ENCODE results near the gene CMTM8.

The CMTM8 gene

GRCh38 chr3:32203854-32204253 is 34.6 kb upstream of the CMTM8 start:
- TF ChIP-seq POLR2A (IDR thresholded peaks at IDR 0.05; ENCODE audit: extremely low read depth, insufficient read length) (no peak), CTCF (IDR thresholded peaks at IDR 0.05; ENCODE audit: low read depth, low read length) (no peak), MAX (IDR thresholded peaks at IDR 0.05; ENCODE audit: low read depth, low read length) (no peak), MYC (IDR thresholded peaks at IDR 0.05; ENCODE audit: low read depth, low read length) (no peak)
- DNase-seq (ENCODE audit: low read depth) = no peak
- H3K4me3 ChIP-seq (ENCODE audit: low read depth, low read length) = no peak overlapping the region

- peak; percentile 32; the same call in 1 of the 2 replicates for TF ChIP-seq MAX (IDR thresholded peaks at IDR 0.05; ENCODE audit: low read depth, low read length)
- TF ChIP-seq CTCF (IDR thresholded peaks at IDR 0.05; ENCODE audit: low read depth, low read length) = no peak
- DNase-seq (ENCODE audit: low read depth) = peak; percentile 13
- H3K4me3 ChIP-seq (ENCODE audit: low read depth, low read length) = no peak overlapping the region
Observed at GRCh38 chr3:32208447-32208846, 30.0 kb upstream of the CMTM8 start.

- no peak overlapping the region for H3K4me3 ChIP-seq (ENCODE audit: low read depth, low read length)
- DNase-seq (ENCODE audit: low read depth) = no peak
- TF ChIP-seq MAX (IDR thresholded peaks at IDR 0.05; ENCODE audit: low read depth, low read length) = no peak
- no peak for TF ChIP-seq POLR2A (IDR thresholded peaks at IDR 0.05; ENCODE audit: extremely low read depth, insufficient read length)
- no peak for TF ChIP-seq MYC (IDR thresholded peaks at IDR 0.05; ENCODE audit: low read depth, low read length)
- TF ChIP-seq CTCF (IDR thresholded peaks at IDR 0.05; ENCODE audit: low read depth, low read length) = no peak
Observed at GRCh38 chr3:32215185-32215584, 23.3 kb upstream of the CMTM8 start.

- no peak overlapping the region for H3K4me3 ChIP-seq (ENCODE audit: low read depth, low read length)
- DNase-seq (ENCODE audit: low read depth) = no peak
- TF ChIP-seq CTCF (IDR thresholded peaks at IDR 0.05; ENCODE audit: low read depth, low read length) = no peak
- no peak for TF ChIP-seq POLR2A (IDR thresholded peaks at IDR 0.05; ENCODE audit: extremely low read depth, insufficient read length)
- no peak for TF ChIP-seq MYC (IDR thresholded peaks at IDR 0.05; ENCODE audit: low read depth, low read length)
- no peak for TF ChIP-seq MAX (IDR thresholded peaks at IDR 0.05; ENCODE audit: low read depth, low read length)
Observed at GRCh38 chr3:32216172-32216783, 22.2 kb upstream of the CMTM8 start.

- TF ChIP-seq MYC (IDR thresholded peaks at IDR 0.05; ENCODE audit: low read depth, low read length) (no peak), CTCF (IDR thresholded peaks at IDR 0.05; ENCODE audit: low read depth, low read length) (no peak), POLR2A (IDR thresholded peaks at IDR 0.05; ENCODE audit: extremely low read depth, insufficient read length) (no peak), MAX (IDR thresholded peaks at IDR 0.05; ENCODE audit: low read depth, low read length) (no peak)
- DNase-seq (ENCODE audit: low read depth) = no peak
- H3K4me3 ChIP-seq (ENCODE audit: low read depth, low read length) = no peak overlapping the region
Observed at GRCh38 chr3:32217339-32217738, 21.1 kb upstream of the CMTM8 start.

Data from NB4 (cell line).